ENCODE data around the gene SUGCT.

- no peak for TF ChIP-seq EZH2phosphoT487 (IDR thresholded peaks at IDR 0.05; ENCODE audit: low read length)
- TF ChIP-seq, protein P1, sequence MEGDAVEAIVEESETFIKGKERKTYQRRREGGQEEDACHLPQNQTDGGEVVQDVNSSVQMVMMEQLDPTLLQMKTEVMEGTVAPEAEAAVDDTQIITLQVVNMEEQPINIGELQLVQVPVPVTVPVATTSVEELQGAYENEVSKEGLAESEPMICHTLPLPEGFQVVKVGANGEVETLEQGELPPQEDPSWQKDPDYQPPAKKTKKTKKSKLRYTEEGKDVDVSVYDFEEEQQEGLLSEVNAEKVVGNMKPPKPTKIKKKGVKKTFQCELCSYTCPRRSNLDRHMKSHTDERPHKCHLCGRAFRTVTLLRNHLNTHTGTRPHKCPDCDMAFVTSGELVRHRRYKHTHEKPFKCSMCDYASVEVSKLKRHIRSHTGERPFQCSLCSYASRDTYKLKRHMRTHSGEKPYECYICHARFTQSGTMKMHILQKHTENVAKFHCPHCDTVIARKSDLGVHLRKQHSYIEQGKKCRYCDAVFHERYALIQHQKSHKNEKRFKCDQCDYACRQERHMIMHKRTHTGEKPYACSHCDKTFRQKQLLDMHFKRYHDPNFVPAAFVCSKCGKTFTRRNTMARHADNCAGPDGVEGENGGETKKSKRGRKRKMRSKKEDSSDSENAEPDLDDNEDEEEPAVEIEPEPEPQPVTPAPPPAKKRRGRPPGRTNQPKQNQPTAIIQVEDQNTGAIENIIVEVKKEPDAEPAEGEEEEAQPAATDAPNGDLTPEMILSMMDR (IDR thresholded peaks at IDR 0.05; ENCODE audit: low read length): no peak
- TF ChIP-seq EZH2 (optimal IDR thresholded peaks at IDR 0.05; ENCODE audit: low read depth, low read length): no peak
Observed at GRCh38 chr7:40432046-40432445, 297.2 kb downstream of the SUGCT start.
